HG03060 (cell line): ENCODE measurements around the gene TEAD2.

Experiments
- ATAC-seq: cut with Tn5 transposase; IDR thresholded peaks from one replicate; pipeline ENCODE4 v1.9.1; 2021; ENCODE audit warnings: low read depth, moderate number of reproducible peaks; ENCODE audit not compliant: unreplicated experiment

Gene TEAD2

DNA sequence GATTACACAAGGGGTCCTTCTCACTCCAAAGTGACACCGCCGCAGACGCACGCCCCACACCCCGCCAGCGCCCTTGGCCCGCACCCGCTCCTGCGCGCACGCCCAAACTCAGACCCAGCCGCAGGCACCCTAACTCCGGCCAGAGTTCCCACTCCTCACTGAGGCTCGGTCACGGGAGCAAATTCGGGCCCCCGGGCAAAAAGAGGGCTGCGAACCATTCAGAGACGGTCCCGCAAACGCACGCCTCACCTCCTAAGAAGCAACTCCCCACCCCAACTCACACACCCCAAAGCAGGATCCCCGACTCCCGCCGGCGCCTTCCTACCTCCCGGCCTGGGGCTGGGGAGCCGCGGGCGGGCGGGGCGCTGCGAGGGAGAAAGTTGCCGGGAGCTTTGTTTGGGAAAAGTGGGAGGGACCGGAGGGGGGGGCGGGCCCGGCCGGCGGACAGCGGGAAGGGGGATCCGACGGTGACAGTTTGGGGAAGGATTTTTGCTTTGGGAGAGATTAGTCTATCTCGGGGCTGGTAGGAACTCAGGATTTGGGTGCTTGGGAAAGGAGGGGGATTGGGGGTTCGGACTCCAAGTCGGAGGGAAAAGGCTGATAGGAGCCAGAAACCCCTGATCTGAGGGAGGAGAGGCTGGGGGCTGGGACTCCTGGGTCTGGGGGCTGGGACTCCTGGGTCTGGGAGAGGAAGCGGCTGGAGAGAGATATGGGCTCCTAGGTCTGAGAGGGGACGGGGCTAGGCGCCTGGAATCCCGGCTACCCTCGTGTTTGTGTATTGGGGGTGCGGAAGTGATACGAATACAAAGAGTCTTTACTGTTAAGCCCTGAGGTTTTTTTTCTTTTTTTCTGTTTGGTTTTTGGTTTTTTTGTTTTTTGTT lies at the start of gene TEAD2:
TEAD2 (minus strand) TSS at position 369 of the 881 bp plus-strand sequence. CDS start 2,341 bp downstream, outside the sequence.
- no peak for ATAC-seq

DNA sequence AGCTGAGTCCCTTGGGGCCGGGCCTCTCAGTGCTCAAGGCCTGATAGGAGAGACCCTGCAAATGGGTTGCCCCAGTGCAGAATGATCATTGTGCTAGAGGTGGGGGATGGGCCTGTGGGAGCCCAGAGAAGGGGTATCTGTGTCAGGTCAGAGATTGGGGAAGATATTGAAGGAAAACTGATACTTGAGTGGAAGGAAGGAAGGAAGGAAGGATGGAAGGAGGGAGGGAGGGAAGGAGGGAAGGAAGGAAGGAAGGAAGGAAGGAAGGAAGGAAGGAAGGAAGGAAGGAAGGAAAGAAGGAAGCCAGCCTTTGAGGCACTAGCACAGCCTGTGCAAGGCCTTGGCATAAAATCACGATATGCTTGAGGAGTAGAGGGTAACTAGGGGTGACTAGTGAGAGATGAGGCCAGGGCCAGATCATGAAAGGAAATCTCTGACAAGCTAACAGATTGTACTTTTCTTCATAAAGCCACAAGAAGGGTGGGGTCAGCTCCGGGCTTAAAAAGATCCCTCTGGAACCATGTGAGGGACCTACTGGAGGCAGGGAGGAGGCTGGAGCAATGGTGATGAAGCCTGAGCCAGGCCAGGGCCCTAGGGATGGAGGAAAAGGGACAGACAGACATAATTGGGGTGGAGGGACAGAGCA lies 49.6 kb upstream of the TEAD2 start:
- no peak for ATAC-seq

DNA sequence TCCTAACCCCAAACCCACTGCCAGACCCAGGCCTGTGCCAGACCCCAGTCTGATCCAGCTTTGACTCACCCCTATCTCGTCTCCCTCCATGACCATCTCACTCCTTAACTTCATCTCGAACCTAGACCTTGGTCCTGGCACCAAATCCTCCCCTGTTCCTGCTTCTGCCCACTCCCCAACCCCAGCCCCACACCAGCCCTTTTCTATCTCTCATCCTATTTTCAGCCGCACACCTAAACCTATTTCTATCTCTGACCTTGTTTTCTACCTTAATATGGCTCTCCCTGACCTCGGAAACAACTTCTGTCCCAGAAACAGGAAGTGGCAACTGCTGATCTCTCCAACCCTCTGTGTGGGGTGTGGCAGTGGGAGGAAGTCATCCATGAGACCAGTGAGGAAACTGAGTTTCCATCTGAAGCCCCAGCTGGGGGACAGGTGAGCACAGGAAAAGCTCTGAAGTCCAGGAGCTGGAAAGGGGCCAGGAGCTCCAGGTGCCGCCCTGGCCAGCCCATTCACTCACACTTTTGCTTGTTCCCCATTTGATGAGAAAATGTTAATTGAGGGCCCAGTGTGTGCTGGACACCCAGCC lies 47.3 kb upstream of the TEAD2 start:
- ATAC-seq: no peak

DNA sequence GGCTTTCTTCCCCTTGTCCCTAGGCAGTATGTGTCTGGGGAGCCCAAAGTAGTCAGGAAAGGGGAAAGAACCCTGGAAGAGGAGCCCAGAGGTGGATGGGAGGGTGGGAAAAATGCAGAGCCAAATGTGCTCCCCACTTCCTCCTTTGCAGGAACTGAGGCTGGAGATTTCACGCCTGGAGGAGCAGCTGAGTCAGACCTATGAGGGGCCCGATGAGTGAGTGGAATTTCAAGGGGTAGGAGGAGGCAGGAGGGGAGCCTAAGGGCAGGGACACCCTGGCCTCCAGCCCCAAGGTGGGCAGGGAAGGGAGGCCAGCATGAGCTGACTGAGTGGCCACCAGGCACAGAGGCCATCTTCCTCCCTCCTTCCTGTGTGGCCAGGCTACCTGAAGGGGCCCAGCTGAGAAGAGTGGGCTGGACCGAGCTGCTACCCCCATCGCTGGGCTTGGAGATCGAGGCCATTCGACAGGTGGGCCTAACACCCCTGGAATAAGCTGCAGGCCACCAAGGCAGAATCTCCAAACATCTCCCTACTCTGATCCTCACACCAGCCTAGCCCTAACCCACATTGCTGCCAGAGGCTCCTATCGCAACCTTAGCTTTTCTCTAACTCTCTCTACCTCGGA lies 46.7 kb upstream of the TEAD2 start:
- no peak for ATAC-seq

DNA sequence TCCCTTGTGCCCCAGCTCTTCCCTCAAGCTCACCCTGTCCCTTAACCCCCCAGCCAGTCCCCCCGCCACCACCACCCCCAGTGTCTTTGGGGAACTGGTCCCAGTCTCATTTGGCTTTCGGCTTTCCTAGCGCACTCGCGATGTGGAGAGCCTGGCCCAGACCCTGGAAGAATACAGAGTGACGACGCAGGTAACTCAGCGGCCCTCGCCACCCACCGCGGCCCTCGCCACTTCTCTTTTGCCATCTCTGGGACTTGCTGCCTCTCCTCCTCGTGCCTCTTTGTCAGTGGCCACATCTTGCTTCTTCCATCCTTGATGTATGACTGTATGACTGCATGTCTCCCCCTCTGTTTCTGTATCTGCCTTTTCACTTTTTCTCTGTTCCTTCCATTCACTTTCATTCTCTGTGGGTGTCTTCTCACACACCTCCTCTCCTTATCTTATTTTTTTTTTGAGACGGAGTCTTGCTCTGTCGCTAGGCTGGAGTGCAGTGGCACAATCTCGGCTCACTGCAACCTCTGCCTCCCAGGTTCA lies 45.3 kb upstream of the TEAD2 start:
- ATAC-seq: no peak

DNA sequence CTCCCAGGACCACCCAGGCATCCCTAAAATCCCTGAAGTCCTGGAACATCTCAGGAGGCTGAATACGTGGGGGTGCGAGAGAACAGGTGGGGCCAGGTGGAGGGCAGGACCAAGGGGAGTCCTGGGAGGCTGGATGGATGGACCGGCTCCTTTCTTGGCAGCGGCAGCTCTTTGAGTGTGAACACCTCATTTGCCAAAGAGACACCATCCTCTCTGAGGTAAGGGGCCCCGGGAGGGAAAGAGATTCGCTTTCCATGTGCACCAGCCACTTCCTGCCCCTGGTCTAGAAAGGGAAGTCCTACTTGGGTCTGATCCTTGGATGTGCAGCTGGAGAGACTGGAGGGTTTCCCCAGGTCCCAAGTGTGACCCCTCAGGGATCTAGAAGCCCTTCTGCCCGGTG lies 44.9 kb upstream of the TEAD2 start:
- ATAC-seq: no peak

DNA sequence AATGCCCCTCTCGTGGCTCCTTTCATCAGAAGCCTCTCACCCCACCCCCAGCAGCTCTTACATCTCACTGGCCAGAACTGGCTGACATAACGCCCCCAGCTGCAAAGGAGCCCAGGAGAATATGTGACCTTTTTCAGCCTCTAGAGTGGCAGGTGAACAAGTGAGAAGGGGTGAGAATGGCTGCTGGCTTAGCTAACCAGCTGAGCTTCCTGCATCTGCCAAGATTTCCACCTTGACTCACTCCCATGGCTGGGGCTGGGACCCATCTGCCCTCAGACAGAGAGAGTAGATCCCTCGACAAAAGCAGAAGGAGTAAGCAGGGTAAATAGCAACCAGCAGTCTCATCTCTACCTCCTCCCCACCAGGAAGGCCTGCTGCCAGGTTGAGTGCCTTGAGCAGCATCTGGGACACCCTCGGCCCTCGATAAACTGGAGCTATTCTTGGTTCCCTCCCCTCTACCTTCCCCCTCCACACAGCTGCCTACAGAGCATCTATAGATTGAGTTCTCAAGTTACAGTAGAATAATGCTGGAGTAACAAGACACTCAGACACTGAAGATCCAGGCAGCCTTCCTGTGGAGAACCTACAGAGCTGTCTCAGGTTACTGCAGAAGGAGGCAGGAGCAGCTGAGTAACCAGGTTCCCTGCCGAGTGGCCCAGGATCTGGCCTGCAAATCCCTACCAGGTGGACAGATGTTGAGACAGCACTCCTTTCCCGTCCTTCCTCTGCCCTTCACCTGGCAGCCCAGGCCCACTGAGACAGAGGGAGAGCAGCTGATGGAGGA lies 41.4 kb upstream of the TEAD2 start:
- no peak for ATAC-seq

DNA sequence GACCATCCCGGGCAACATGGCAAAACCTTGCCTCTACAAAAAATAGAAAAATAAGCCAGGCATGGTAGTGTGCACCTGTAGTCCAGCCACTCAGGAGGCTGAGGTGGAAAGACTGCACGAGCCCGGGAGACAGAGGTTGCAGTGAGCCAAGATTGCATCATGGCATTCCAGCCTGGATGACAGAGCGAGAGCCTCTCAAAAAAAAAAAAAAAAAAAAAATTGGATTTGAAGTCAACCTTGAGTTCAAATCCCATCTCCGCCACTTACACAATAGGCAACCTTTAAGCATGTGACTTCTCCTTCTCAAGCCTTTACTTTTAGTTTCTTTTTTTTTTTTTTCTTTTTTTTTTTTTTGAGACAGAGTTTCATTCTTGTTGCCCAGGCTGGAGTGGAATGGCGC lies 37.8 kb upstream of the TEAD2 start:
- ATAC-seq: no peak

DNA sequence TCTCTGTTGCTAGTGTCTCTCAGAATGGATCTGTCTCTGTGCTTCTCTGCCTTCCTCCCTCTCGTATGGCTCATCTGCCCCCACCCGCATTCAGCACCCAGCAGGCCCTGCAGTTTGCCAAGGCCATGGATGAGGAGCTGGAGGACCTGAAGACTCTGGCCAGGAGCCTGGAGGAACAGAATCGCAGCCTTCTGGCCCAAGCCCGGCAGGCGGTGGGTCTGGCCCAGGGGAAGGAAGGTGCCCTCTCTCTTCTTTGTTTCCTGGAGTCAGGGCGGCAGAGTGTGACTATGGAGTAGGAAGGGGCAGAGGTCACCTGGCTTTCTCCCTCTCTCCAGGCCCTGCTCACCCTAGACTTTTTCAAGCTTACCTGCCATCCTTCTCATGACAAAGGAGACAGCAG lies 36.7 kb upstream of the TEAD2 start:
- no peak for ATAC-seq

DNA sequence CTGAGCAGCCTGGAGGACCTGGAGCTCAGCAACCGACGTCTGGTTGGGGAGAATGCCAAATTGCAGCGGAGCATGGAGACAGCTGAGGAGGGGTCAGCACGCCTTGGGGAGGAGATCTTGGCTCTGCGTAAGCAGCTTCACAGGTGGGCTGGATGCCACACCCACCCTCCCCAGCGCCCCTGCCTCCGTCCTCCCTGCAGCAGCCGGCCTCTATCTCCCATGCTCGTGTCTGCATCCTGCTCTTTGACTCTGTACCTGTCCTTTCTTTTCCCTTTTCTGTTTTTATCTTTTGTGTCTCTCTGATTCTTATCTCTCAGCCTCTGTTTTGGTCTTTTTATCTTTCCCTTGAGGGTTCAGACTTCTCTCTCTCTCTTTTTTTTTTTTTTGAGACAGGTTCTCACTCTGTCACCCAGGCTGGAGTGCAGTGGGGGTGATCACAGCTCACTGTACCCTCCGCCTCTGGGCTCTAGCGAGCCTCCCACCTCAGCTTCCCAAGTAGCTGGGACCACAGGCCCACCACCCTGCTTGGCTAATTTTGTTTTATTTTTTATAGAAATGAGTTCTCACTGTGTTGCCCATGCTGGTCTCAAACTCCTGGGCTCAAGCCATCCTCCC lies 35.9 kb upstream of the TEAD2 start:
- ATAC-seq: no peak

DNA sequence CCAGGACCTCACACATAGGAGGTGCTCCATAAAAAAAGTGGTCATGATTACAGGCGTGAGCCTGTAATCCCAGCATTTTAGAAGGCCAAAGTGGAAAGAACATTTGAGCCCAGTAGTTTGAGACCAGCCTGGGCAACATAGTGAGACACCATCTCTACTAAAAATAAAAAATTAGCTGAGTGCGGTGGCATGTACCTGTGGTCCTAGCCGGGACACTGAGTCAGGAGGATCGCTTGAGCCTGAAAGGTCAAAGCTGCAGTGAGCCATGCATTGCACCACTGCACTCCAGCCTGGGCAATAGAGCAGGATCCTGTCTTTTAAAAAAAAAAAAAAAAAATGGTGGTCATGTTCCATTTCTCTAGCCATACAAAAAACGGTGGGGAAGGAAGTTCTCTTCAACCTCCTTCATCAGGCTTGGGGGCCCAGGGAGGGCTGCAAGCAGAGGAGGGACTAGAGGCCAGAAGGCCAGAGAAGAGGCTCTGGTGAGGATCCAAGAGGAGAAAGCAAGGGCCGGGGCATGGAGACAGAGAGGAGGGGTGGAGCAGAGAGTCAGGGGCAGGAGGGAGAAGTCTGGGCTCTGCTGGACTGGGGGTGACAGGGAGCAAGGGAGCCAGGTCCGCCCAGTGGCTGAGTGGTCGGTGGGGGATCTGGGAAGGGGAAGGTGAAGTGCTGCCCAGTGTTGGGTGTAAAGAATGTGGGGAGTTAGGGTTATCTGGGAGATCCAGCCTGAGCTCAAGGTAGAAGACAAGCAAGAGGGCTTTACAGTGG lies 34.7 kb upstream of the TEAD2 start:
- no peak for ATAC-seq

DNA sequence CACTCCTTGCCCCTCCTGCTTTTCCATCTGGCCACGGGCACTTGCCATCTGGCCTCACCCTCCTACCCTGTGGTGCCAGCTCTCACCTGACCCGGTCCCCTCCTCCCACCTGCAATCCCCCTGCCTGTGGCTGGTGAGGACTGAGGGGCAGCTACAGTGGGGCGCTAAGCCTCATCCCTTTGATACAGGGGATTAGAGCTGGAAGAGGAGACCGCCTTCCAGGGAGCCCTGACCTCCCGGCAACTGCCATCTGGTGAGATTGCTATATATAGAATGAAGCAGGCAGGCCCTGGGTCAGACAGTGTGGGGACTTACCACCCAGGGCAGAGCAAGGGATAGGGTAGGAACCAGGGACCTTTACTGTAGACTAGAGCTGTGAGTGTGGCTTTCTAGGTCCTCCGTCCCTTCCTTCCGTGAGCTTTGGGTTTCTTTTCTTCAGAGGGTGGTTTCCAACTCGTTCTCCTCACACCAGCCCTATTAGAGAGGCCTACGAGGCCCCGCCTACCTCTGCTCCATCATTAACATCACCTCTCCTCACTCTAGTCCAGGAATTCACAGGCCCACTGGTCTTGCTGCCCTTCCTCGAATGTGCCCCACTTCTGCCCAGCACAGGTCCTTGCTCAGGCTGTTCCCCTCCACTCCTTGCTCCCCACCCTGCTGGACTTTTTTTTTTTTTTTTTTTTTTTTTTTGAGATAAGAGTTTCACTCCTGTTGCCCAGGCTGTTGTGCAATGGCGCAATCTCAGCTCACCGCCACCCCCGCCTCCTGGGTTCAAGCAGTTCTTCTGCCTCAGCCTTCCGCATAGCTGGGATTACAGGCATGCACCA lies 33.6 kb upstream of the TEAD2 start:
- ATAC-seq: no peak

DNA sequence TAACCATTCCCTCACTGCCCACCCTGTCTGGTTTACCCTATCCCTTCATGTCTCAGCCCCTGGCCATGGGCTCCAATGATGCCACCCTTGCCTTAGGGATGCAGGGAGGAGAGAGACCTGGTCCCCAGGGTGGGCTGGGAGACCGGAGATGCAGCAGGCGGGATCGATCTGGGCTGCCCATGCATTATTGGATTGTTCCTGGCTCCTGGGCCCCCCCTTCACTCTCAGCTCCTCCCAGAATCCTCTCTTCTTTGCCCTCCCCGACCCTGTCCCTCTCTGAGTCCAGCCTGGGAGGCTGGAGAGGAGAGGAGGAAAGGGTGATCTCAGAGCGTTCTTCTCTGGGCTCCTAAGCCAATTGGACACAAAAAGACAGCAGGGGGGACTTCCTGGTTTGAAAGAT lies 31.7 kb upstream of the TEAD2 start:
- ATAC-seq: no peak

DNA sequence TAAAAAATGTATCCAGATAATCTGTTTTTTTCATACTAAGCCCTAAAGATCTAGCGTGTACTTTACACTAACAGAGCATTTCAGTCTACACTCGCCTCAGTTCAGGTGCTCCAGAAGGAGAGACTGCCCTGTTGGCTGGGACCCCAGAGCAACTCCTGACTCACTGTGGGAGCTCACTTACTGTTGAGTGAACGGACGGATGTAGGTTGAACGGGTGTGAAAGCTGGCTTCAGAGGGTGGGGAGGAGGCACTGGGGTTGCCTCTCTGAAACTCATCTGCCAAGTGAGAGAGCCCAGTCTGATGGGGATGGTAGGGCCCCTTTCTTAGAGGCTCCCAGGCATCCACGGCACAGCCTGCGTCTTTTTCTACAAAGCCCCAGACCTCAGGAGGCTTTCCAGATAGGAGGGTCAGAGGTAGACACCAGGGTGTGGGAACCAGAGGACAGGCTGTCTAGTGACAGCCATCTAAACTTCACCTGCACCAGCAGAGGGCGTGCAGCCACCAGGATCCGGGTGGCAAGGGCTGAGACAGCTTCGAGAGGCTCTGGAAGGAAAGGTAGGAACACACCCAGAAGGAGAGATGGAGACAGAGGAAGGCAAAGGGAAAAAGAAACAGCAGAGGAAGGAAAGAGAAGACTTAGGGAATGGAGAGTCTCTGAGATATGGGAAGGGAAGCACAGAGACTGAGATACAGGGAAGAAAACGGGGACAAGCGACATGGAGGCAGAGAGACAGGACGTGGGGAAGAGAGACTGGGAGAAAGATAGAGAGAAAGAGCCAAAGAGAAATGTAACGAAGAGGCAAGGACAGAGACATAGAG lies 29.6 kb upstream of the TEAD2 start:
- no peak for ATAC-seq

DNA sequence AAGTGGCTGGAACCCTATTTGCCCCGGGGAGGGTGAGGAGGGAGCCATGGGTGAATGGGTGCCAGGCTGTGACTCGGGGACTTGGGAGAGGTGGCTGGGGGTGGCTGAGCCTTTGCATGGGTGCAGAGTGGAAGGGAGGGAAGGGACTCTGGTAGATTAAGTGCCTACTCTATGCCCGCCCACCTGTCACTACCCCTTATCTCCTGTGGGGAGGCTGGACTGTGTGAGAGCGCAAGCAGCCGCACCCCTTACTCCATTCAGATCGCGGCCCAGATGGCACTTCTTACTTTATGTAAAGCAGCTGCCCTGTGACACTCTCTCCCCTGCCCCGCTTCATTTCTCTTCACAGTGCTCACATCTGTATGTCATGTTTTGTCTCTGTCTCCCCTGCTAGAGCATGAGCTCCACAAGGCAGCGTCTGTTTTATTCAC lies 28.7 kb upstream of the TEAD2 start:
- ATAC-seq: no peak

DNA sequence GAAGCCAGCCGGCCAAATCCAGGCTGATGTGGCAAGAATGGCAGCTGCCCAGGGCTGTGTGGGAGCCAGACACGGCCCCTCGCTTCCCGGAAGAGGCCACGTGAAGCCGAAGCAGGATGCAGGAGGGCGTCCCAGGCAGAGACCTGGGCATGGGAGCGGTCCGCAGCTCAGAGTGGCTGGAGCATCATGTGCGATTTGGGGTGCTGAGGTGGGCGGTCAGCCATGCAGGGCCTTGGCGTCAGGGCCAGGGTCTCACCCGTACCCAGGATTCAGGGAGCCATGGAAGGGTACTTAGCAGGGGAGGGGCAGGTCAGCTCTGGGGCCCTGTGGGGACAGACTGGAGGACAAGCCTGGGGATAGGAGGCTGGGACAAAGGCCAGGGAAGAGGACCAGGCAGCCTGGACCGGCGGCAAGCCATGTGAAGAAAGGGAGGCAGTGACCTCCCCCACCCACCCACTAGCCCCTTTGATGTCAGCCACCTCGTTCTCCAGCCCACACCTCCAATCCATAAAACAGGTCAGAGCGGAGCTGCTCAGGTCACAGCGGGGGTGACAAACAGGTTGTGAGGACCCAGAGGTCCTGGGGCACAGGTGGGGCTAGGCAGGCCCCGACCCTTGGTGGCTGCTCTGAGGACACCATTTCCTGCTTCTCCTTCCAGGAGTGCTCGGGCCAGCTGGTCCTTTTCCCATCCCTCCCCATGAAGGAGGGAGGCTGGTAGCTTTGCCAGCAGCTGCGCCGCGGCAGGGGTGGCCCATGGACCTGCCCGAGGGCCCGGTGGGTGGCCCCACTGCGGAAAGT lies 28.1 kb upstream of the TEAD2 start:
- no peak for ATAC-seq

DNA sequence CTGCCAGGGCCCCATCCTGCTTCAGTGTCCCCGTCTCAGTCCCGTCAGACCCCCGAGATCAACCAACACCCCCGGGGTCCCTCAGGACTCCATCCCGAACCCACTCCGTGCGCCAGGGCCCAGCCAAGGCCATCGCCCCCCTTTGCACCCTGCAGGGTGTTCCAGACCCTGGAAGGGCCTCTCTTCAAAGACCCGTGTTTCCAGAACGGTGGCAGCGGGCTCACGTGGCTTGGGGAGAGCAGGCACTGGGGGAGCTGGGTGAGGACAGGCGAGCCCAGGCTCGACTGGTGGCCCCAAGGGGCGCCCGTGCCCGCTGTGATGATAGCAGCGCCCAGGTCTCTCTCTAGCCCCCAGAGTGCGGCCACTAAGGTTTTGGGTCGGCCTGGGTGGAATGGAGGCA lies 27.2 kb upstream of the TEAD2 start:
- ATAC-seq: no peak
